NB4 (cell line): ENCODE results near the gene ADARB2.

Experiments used
- MYC ChIP-seq: IDR thresholded peaks from 2 replicates; pipeline ENCODE4 v1.6.1; 2011; ENCODE audit warnings: low read depth, low read length
- POLR2A ChIP-seq: IDR thresholded peaks from 2 replicates; pipeline ENCODE4 v1.6.1; 2011; ENCODE audit warnings: mild to moderate bottlenecking; ENCODE audit not compliant: insufficient read length; ENCODE audit errors: extremely low read depth
- TF ChIP-seq, protein P1 (sequence below): IDR thresholded peaks from one replicate; pipeline ENCODE4 v1.5.1; 2012; ENCODE audit warnings: low read depth, low read length
- TF ChIP-seq, protein P2 (sequence below): IDR thresholded peaks from 2 replicates; pipeline ENCODE4 v1.6.1; 2011; ENCODE audit warnings: low read depth, low read length

GRCh38 chr10:1267568-1267967 lies 469.8 kb downstream of the ADARB2 start:
- TF ChIP-seq, protein P1, sequence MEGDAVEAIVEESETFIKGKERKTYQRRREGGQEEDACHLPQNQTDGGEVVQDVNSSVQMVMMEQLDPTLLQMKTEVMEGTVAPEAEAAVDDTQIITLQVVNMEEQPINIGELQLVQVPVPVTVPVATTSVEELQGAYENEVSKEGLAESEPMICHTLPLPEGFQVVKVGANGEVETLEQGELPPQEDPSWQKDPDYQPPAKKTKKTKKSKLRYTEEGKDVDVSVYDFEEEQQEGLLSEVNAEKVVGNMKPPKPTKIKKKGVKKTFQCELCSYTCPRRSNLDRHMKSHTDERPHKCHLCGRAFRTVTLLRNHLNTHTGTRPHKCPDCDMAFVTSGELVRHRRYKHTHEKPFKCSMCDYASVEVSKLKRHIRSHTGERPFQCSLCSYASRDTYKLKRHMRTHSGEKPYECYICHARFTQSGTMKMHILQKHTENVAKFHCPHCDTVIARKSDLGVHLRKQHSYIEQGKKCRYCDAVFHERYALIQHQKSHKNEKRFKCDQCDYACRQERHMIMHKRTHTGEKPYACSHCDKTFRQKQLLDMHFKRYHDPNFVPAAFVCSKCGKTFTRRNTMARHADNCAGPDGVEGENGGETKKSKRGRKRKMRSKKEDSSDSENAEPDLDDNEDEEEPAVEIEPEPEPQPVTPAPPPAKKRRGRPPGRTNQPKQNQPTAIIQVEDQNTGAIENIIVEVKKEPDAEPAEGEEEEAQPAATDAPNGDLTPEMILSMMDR, result no peak
- TF ChIP-seq POLR2A (no peak), MYC (no peak)
- TF ChIP-seq, protein P2, sequence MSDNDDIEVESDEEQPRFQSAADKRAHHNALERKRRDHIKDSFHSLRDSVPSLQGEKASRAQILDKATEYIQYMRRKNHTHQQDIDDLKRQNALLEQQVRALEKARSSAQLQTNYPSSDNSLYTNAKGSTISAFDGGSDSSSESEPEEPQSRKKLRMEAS, result no peak
